ENCODE measurements around the gene FAXDC2.

- TF ChIP-seq CTCF (IDR thresholded peaks at IDR 0.05) (no peak), EZH2phosphoT487 (IDR thresholded peaks at IDR 0.05) (no peak), EZH2 (IDR thresholded peaks at IDR 0.05) (no peak)
Measured at GRCh38 chr5:154818471-154819116, 31.8 kb downstream of the FAXDC2 start.

Data from neural progenitor cell (in vitro differentiated cells).